ENCODE results near the gene EHD4. TPM values are rescaled to one million over a fixed set of nuclear protein-coding genes. Genes with fewer than 3 reads are reported as not detected.

The EHD4 gene
- total and polyA plus RNA-seq, 2 donors (not counting 1 experiment from before 2014, with no cell fraction given), result 19.3 to 22.0 TPM

DNA sequence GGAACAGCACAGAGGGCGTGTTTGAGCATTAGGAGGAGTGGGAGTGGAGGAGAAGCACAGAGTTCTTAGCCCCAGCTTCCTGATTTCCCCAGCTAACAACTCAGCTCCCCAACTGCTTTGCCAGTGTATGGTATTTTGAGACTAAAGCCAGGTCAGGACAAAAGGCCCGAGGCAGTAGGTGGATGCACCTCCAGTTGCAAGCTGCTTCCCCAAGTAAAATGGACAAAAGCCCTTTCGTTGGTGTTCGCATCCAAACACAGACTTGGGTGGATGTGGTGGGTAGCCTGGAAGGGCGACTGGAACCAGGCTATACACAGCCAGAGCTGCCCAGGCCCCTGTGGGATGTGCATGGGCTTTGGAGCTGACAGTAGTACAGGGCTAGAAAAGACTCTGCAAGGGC lies 12.3 kb upstream of the EHD4 start:
- Histone ChIP-seq H4K20me1 (ENCODE audit: control insufficient read depth, extremely low read depth, insufficient read depth, low read length) (no peaks in the 10 kb centered on the region), H2AFZ (ENCODE audit: low read length) (no peak overlapping the region), H3K79me2 (ENCODE audit: control insufficient read depth, insufficient read depth, low read length) (no peaks in the 10 kb centered on the region), H3K4me3 (replicated peaks in 1 of 4; ENCODE audit: control extremely low read depth in 1 of 4, insufficient read depth in 1 of 4, low read depth in 3 of 4, low read length in 4 of 4) (no peak overlapping the region), H3K4me1 (ENCODE audit: control insufficient read depth, extremely low read depth, insufficient read depth, low read length) (no peaks in the 10 kb centered on the region), H3K4me2 (ENCODE audit: extremely low read depth, insufficient read depth, low read length) (no peak overlapping the region), H3K27me3 (ENCODE audit: control insufficient read depth, insufficient read depth, low read length) (peaks cover 7% of the 10 kb centered on the region), H3K9ac (ENCODE audit: insufficient read depth, low read length) (no peak overlapping the region), H3K9me3 (ENCODE audit: control insufficient read depth, insufficient read depth, low read depth, low read length) (no peaks in the 10 kb centered on the region), H3K36me3 (ENCODE audit: control insufficient read depth, insufficient read depth, low read length) (no peaks in the 10 kb centered on the region), H3K27ac (ENCODE audit: insufficient read depth, low read length) (no peak overlapping the region)
- no peak for DNase-seq (ENCODE audit: low read depth in 2 of 2)
- TF ChIP-seq EZH2 (IDR thresholded peaks at IDR 0.05; ENCODE audit: low read length, missing control alignments), result no peak
- TF ChIP-seq, protein P1, sequence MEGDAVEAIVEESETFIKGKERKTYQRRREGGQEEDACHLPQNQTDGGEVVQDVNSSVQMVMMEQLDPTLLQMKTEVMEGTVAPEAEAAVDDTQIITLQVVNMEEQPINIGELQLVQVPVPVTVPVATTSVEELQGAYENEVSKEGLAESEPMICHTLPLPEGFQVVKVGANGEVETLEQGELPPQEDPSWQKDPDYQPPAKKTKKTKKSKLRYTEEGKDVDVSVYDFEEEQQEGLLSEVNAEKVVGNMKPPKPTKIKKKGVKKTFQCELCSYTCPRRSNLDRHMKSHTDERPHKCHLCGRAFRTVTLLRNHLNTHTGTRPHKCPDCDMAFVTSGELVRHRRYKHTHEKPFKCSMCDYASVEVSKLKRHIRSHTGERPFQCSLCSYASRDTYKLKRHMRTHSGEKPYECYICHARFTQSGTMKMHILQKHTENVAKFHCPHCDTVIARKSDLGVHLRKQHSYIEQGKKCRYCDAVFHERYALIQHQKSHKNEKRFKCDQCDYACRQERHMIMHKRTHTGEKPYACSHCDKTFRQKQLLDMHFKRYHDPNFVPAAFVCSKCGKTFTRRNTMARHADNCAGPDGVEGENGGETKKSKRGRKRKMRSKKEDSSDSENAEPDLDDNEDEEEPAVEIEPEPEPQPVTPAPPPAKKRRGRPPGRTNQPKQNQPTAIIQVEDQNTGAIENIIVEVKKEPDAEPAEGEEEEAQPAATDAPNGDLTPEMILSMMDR (conservative IDR thresholded peaks at IDR 0.05 in 1 of 2, IDR thresholded peaks at IDR 0.05 in 1 of 2; ENCODE audit: low read depth in 1 of 2, low read length in 2 of 2), result no peak

DNA sequence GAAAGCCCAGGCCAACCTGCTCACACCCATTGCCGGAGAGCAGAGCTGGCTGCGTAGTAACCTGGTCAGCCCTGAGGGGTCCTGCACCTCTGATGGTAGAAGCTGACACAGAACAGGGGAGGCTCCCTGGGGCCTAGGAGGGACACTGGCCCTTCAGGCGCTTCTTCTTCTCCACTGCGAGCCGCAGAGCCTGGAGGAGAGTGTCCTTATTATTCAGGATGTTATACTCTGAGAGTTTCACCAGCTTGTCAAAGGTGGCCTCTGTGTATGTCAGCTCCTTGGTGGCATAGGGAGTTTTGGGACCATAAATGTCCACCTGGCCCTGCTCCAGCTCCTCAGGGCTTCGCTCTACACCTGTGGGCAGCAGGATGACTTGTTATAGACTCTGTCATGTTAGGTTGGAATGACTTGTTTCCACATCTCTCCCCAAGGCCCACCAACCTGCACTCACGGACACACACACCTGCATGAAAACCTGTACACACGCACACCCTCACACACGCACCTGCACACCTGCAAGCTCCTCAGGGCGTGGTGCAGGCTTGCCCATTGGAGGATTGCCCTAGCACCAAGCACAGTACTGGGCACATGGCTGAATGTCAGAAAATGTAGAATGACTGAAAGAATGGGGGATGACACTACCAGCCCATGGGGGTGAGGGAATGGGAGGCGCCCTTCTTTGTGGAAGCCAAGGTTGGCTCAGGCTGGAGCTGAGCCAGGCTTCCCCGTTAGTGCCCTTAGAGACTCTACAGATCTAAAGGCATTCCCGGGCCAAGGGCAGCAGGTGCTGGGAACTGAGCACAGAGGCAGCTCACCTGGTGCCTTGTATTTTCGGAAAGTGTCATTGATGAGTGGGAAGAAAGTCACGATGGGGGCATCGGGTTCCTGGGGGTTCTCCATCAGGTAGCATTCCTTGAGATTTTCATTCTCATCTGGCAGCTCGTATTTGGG lies 11.5 kb upstream of the EHD4 start:
- Histone ChIP-seq H2AFZ (ENCODE audit: low read length) (no peak overlapping the region), H3K79me2 (ENCODE audit: control insufficient read depth, insufficient read depth, low read length) (no peaks in the 10 kb centered on the region), H3K9ac (ENCODE audit: insufficient read depth, low read length) (no peak overlapping the region), H3K4me1 (ENCODE audit: control insufficient read depth, extremely low read depth, insufficient read depth, low read length) (no peaks in the 10 kb centered on the region), H3K9me3 (ENCODE audit: control insufficient read depth, insufficient read depth, low read depth, low read length) (no peaks in the 10 kb centered on the region), H3K27ac (ENCODE audit: insufficient read depth, low read length) (no peak overlapping the region), H3K27me3 (ENCODE audit: control insufficient read depth, insufficient read depth, low read length) (peaks cover 7% of the 10 kb centered on the region), H4K20me1 (ENCODE audit: control insufficient read depth, extremely low read depth, insufficient read depth, low read length) (no peaks in the 10 kb centered on the region), H3K4me3 (replicated peaks in 1 of 4; ENCODE audit: control extremely low read depth in 1 of 4, insufficient read depth in 1 of 4, low read depth in 3 of 4, low read length in 4 of 4) (no peak overlapping the region), H3K4me2 (ENCODE audit: extremely low read depth, insufficient read depth, low read length) (no peak overlapping the region), H3K36me3 (ENCODE audit: control insufficient read depth, insufficient read depth, low read length) (no peaks in the 10 kb centered on the region)
- DNase-seq (ENCODE audit: low read depth in 2 of 2), result no peak
- TF ChIP-seq, protein P1 (conservative IDR thresholded peaks at IDR 0.05 in 1 of 2, IDR thresholded peaks at IDR 0.05 in 1 of 2; ENCODE audit: low read depth in 1 of 2, low read length in 2 of 2), result no peak
- no peak for TF ChIP-seq EZH2 (IDR thresholded peaks at IDR 0.05; ENCODE audit: low read length, missing control alignments)

DNA sequence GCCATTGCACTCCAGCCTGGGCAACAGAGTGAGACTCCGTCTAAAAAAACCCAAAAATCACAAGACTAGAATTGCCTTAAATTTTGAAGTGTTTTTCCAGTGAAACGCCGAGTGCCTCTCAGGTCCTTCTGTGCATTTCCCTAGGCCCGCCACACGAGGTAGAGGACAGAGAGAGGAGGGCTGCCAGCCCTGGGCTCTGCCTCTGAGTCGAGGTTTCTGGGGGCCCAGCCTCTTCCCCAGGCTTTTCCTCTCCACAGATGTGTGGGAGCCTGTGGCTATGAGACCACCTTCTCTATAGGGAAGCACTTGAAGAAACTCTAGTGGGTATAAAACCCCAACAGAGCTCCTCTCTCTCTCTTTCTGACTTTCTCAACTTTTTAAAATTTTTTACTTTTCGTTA lies 10.9 kb upstream of the EHD4 start:
- no peaks in the 10 kb centered on the region for H3K9me3 ChIP-seq (ENCODE audit: control insufficient read depth, insufficient read depth, low read depth, low read length)
- no peak overlapping the region for H3K9ac ChIP-seq (ENCODE audit: insufficient read depth, low read length)
- no peaks in the 10 kb centered on the region for H3K36me3 ChIP-seq (ENCODE audit: control insufficient read depth, insufficient read depth, low read length)
- no peak for DNase-seq (ENCODE audit: low read depth in 2 of 2)
- H4K20me1 ChIP-seq (ENCODE audit: control insufficient read depth, extremely low read depth, insufficient read depth, low read length), result no peaks in the 10 kb centered on the region
- H3K4me1 ChIP-seq (ENCODE audit: control insufficient read depth, extremely low read depth, insufficient read depth, low read length), result no peaks in the 10 kb centered on the region
- TF ChIP-seq EZH2 (IDR thresholded peaks at IDR 0.05; ENCODE audit: low read length, missing control alignments), result no peak
- TF ChIP-seq, protein P1 (conservative IDR thresholded peaks at IDR 0.05 in 1 of 2, IDR thresholded peaks at IDR 0.05 in 1 of 2; ENCODE audit: low read depth in 1 of 2, low read length in 2 of 2), result no peak
- no peak overlapping the region for H2AFZ ChIP-seq (ENCODE audit: low read length)
- H3K4me3 ChIP-seq (replicated peaks in 1 of 4; ENCODE audit: control extremely low read depth in 1 of 4, insufficient read depth in 1 of 4, low read depth in 3 of 4, low read length in 4 of 4), result no peak overlapping the region
- no peaks in the 10 kb centered on the region for H3K79me2 ChIP-seq (ENCODE audit: control insufficient read depth, insufficient read depth, low read length)
- H3K4me2 ChIP-seq (ENCODE audit: extremely low read depth, insufficient read depth, low read length), result no peak overlapping the region
- H3K27me3 ChIP-seq (ENCODE audit: control insufficient read depth, insufficient read depth, low read length), result peaks cover 7% of the 10 kb centered on the region
- no peak overlapping the region for H3K27ac ChIP-seq (ENCODE audit: insufficient read depth, low read length)

Measured in fibroblast of lung (primary cell).